Fibroblast of skin of left quadriceps (primary cell): ENCODE data around the gene ELMO1.

Experiments used
- DNase-seq, 2 experiments: peaks; one replicate each; pipeline ENCODE4 v3.0.0-alpha.2; 2013; ENCODE audit warnings: low read depth in 2 of 2

The ELMO1 gene

DNA sequence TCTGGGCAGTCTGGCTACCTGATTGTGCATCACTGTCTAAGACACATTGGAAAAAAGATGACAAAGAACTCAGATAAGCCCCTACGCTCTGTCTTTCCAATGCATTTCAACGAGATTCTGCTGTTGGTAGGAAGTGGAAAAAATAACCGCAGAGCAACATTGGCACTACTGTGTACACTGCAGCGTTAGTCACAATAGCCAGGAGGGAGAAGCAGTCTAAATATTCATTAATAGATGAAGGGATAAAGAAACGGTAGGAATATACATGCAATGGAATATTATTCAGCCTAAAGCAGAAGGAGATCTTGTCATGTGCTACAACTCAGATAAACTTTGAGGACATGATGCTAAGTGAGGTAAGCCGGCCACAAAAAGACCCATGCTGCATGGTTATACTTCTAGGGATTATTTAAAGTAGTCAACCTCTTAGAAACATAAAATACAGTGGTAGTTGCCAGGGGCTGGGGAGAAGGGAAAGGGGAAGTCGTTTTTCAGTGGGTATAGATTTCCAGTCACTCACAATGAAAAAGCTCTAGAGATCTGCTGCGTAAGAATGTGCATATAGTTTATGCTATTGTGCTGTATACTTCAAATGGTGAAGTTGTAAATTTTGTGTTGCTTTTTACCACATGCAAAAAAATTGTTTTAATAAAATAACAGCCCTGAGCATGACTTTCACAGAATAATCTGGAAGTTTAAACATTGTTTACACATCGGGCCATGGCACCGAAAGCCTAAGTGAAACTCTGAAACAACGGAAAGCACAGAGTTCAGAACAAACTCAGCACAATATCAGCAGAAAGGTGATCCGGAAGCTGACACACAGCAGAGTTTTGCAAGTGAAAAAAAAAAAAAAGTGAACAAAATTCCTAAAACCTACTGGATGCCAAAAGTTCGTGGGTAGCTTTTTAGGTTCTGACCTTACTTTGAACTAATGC, 40.1 kb downstream of the ELMO1 start:
- DNase-seq = no peak

DNA sequence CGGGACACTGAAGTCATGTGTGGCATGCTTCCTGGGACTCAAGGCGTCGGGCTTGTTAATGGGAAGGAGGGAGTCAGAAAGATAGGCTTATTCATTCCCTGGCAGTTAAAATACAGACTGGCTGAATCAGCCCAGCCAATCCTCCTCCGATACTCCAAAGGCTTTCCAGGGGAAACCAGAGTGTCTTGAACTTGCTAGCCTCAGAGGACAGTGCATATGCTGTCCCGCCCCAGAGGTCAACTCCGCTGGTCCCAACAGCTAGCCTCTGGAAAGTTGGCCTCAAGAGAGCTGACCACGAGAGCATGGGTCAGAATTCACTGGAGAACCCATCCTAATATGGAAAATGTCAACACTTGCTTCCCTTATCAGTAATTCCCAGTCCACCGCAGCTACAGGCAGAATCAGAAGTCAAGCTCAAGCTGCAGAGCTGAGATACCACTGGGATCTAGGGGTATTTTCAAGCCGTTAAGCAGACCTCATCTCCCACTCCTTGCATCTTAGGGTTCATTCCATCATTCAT, 43.0 kb downstream of the ELMO1 start:
- no peak for DNase-seq

DNA sequence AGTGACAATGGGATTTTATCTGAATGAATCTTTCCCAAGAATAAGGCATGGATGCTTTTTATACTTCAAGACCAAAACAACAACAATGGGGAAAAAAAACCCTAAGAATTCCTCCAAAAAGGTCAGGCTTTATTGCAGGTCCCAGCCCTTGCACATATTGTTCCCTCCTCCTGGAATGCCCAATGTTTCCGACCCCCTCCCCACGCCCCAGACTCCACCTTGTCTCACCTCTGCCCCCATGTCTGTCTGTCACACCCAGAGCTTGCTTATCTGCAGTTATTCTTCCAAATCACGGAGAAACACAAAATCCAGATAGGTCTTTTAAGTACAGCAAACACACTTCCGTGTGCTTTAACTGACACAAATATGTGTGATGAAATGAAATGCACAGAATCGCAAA, 43.5 kb downstream of the ELMO1 start:
- no peak for DNase-seq

DNA sequence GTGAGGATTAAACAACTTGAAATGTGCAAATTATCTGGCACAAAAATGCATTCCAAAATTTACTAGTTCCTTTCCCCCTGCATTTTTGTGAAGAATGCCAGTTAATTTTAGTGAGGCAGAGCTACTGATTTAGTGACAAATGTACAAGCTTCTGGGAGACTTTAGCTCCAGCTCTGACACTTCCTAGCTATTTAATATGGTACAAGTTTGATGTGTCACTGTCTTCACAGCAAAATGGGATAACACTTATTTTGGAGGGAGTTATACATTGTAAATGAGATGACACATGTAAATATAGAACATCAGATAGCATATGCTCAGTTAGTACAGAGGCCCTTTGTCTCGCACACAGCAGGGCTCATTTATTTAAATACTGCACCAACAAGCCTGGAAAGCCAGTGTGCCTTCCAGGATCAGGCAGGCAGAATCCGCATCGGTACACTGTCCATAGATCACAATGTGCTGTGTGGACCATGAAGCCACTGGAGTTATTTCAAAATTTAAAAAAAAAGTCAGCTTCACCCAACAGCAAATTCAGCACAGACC, 48.7 kb downstream of the ELMO1 start:
- no peak for DNase-seq

DNA sequence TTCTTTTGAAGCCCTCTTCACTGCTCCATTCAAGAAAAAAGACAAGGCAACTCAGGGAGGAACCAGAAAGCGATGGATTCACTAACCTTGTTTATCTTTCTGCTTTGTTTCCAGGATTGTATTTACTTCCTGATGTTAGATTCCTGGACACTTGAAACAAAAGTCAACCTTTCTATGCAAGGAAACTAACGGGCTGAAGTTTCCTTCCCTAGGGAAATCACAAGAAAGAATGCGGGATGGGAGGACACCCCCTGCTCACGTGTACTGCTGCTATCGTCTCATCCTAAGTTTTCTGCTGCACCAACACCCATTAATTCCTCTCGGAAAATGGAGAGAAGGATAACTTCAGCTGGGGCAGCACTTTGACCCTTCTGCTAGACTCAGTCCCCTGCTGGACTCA, 50.3 kb downstream of the ELMO1 start:
- DNase-seq = no peak

DNA sequence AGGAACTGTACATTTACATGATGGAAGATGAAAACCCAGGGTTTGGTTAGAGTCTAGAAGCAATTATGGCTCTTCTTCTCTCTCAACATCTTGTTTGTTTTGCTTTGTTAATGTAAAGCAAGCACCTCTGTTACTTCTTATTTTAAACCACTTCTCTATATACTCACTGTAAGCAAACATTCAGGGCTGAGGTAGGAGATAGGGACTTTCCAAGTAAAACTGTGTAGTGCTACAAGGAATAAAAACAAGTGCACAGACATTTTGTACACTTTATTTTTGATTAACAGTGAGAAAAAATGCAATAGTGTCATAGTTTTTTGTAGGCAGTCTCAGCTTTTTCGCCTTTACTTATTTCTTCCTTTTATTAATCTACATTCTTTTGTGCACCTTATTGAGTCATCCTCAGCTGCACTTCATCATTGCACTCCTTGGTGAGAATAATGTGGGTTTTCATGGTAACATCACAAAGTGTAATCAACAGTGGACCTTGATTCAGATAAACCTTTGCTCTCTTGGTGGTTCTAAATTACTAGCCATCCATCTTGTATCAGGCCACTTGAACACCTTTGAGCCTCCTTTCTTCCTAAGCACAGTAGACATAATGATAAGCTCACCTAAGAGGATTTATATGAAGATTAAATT, 52.9 kb downstream of the ELMO1 start:
- DNase-seq = no peak

DNA sequence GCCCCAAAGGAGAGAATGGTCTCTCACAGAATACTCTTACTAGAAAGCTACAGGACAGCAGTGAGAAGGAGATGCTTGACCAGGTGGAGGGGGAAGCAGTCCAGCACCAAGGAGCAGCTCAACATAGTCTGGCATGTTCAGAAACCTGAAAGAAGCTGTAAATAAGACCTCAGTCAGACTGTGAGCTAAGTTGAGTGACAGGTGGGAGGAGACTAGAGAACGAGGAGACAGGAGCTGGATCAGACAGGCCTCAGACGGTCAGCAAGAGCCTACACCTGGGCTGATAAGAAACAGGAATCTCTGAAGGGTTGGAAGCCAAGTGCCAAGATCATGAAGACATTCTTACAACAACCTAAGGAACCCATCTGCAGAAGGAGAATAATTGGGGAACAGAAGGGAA, 54.5 kb downstream of the ELMO1 start:
- no peak for DNase-seq

DNA sequence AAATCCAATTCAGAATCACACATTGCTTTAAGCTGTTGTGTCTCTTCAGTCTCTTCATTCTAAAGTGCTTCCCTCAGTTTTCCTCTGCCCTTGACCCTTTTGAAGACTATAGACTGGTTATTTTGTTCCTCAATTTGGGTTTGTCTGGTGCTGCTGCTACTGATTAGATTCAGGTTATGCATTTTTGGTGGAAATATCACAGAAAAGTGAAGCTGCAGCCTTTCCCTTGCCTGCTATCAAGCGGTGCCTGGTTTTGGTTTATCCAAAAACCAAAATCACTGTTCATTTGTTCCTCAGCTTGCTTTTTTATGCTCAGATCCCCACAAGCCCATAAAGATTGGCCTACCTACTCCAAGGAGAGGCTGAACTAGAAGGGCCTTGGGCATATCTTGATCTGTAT, 55.2 kb downstream of the ELMO1 start:
- DNase-seq = no peak

DNA sequence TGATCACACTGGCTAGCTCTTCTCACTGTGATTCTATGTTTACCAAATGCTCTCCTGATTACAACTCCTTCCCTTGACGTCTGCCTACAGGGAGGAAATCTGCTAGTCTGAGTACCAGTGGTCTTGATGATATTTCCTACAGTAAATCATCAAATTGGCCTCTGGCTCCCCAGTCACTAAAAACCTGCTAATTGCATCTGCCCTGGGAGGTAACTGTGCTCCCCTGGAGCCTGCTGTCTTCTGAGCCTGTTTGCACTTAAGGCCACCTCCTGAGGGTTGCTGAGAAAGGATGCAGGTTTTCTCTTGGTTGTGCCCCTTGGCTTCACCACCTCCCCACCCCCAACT, 56.0 kb downstream of the ELMO1 start:
- no peak for DNase-seq

DNA sequence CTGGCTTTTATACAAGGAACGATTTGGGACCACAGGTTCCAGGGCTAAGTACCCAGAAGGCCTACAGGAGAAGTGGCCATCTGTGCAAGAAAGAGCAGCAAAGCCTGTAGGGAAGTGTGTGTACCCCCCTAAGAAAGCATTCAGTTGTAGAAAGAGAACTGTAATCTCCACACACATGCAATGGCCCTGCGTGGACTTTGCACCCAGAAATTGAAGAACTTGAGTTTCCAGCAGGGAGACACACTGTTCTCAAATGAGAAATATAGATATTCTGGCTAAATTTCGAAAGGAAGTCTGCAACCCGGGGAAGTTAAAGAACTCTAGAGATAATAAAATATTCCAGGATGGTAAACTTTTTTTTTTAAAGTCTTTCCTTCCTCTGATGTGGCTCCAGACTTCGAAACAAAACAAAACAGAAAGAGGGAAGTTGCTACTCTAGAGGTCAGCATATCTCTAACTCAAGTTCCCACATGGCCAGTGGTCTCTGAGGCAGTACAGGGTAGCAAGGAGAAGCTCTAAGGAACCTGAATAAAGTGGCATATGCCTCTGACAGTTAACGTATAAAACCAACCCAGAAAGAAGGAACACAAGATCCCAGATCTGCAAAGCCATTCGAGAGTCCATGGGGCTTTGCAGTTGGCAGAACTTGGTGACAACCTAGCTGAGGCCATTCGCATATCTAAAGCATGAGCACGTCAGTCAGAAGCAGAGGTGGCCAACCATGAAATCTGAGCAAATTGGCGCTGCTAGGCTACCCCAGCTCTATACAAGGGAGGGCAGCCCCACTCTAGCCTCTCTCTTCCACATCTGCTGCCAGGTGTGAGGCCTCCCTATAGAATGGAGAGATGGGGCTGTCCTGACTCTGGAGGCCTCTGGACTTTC, 56.6 kb downstream of the ELMO1 start:
- DNase-seq = no peak

DNA sequence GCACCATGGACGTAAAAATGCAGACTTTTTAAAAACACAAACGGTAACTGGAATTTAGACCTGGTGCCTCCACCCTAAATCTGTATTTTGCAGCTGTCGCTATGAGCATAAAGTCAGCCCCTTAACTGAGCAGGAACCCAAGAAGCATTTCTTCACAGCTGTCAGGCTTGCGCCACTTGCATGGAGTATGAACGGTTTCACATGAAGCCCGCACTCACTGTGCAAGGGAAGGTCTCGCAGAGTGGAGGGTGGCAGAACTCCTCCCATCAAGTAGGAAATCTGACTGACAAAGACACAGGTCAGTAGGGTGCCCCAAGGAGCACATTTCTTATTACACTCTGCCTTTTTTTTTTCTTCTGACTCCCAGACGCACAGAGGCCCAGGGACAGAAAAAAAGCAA, 58.5 kb downstream of the ELMO1 start:
- DNase-seq = no peak

DNA sequence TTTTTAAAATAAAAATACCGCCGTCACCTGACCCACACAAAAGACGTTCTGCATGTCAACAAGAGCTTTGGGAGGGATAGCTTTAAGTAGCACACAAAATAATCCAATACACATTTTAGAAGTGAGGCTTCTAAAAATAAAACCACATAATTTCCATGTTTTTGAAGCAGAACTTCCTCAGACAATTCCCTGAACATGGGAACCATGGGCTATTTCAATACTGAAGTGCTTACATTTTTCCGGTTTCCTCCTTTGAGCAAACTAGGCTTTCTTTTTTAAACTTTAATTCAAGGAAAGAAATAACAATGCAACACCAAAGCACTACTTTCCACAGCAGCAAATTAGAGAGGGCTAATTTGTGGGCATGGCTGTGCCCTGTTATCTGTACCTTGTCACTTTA, 59.9 kb downstream of the ELMO1 start:
- no peak for DNase-seq

DNA sequence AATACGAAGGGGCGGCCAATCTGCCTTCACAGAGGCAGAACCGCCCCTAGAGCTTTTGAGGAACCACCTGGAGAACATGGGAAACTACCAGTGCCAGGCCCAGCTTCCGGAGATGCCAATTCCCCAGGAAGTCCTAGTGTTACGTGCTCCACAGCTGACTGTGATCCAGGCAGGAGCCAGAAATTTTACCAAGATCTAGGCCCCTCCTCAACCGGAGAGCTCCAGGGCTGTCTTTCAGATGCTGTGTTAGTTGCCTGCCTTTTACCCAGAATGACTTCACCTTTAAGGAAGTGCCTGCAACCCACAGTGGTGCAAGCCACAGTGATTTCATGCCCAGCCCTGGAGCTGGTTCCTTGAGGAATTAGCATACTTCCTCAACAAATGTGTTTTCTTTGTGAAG, 62.9 kb downstream of the ELMO1 start:
- no peak for DNase-seq

DNA sequence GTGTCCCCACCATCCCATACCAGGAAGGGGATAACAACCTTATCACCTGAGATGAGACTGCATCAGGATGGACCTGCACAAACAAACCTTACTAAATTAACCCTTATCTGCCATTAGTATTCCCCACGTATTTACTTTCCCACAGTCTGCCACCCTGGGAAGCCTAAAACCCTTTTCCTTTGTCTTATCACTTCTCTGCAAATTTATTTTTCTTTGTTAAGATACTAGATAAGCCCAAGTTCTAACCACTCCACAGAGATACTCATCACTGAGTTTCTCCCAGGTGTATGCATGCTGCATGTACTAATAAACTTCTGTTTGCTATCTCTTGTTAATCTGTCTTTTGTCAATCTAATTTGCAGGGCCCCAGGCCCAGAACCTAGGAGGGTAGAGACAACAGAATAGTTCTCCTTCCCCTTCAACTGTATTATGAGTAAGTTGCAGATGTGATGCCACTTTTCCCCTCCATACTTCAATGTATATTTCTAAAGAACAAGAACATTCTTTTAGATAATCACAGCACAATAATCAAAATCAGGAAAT, 66.0 kb downstream of the ELMO1 start:
- DNase-seq = no peak

DNA sequence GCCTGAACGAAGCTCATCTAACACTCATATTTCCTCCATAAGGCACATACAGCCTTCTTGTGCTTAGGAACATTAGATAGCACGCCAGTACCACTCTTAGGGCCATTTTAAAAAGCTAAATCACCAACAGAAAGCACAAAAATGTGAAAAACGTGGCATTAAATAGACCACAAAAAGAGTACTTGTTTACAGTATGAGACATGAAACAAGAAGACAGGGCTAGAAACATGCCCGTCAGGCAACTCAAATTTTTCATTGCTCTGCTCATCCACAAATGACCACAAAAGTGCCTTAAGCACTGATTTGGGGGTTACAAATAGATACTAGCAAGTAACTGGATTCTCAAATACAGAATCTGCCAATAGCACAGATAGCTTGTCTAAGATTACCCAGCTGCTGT, 67.8 kb downstream of the ELMO1 start:
- DNase-seq = no peak

DNA sequence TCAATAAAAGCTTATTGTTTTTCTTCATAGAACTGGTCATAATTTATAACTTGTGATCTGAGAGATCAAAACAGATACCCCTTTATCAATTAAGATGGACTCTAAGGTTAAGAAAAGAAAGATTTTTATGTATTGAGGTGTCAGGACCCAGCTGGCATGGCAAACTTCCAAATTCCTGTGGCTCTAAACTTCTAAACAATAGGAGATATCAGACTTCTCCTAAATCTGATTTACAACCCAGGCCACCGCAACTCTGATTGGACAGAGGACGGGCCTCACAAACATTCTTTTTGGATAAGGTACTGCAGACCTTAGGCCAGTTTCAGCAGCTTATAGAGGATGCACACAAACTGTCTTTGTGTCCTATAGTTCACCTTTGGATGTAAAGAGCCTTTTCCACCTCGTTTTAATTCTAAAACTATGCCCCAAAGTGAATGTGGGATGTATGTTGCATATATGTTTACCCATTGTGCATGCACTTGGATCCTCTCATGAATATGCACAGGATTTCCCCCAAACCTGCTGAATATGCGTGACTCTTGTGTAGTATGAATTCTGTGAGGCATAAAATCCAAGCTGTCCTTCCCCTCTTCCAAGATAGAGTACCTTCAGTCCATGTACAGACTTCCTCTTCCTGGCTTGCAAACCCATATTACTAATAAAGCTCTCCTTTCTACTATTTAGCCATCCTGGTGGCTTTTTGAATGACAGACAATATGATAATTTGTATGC, 69.0 kb downstream of the ELMO1 start:
- no peak for DNase-seq

DNA sequence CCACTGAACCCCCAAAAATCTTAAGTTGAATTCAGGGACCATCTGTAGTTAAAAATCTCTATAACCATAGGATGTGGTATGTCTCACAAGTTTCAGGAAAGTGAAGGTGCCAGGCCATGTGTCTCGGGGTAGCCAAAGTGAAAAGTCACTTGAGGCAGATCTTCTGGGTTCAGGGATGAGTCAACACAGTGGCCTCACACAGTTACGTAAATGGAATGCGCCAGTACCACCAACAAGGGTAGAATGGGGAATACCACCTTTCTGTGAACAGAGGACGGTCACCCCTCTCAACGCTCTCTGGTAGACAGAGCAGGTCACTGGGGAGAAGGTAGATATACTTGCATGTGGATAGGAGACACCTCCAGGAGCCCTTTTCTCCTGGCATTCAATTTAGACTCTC, 71.4 kb downstream of the ELMO1 start:
- DNase-seq = no peak

DNA sequence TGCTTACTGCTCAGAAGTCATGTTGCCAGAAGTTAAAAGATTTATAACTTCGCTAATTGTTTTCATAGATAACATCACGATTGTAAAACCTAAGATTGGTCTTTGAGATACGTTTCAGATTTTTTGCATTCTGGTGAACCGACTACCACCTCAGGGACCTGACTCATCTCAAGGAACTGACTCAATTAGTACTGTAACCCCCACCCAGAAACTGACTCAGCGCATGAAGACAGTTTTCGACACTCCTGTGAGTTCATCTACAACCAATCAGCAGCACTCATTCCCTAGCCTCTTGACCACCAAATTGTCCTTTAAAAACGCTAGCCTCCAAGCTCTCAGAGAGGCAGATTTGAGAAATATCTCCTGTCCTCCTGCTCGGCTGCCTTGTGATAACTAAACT, 72.3 kb downstream of the ELMO1 start:
- no peak for DNase-seq

DNA sequence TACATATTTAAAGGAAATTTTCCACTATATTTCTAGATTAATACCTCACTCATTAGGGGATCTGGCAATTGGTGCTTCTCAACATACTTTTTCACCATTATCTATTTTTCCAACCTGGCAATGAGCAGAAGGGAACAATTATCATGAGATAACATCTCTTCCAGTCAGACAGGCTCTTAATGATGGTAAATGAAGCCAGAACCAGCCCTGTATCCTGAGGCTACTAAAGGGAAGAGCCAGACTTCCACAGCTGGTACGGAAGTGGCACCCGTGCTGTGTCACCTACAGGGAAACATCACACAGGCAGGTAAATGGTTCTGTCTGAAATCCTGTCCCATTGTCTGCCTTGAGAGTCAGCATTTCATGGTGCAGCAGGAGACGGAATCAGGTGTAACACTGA, 75.9 kb downstream of the ELMO1 start:
- DNase-seq = no peak

DNA sequence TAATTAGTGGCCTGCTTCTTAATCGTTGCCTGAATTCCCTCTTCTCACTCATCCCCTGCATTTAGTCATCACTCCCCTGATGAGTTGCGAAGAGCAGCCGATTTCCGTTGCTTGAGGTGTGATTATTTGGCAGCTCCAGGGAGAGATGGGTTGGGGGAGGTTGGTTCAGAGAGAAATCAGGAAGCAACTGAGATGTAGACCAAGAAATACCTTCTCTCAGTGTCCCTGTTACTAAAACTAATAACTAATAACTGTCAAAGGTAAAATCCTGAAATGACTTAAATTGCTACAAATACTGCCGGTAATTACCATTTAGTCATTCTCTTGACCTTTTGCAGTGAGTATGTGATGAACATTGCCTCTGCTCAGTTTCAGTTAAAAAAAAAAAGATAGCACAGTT, 76.9 kb downstream of the ELMO1 start:
- no peak for DNase-seq

DNA sequence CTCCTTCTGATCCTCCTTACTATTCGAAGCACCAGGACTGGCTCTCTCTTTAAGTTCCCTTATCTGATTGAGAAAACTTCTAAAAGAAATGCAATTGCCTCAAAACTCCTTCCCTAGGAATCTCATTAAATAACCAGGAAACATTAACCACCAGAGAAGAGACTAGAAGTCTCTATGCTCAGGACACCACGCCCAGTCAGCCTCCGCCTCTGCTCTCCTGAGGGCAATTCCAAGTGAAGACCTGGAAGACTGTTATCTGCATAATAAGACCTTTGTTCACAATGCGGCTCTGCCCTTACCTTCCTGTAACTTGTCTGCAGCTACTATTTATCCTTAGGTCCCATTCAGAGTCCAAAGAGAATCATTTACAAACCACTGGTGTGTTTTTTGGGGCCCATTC, 78.8 kb downstream of the ELMO1 start:
- DNase-seq = no peak
